Measurements from ENCODE around the gene EDIL3.

Gene EDIL3

GRCh38 chr5:84085387-84086041 is 299.2 kb downstream of the EDIL3 start:
- TF ChIP-seq POLR2AphosphoS5 (IDR thresholded peaks at IDR 0.05; ENCODE audit: low read depth, low read length): no peak
- TF ChIP-seq PAX5 (IDR thresholded peaks at IDR 0.05; ENCODE audit: insufficient read depth, low read length, severe bottlenecking): no peak
- TF ChIP-seq POLR2A (IDR thresholded peaks at IDR 0.05; ENCODE audit: low read depth, low read length): no peak
- no peak for TF ChIP-seq TAF1 (IDR thresholded peaks at IDR 0.05; ENCODE audit: low read depth, low read length)
- no peak for TF ChIP-seq POU2F2 (IDR thresholded peaks at IDR 0.05; ENCODE audit: low read depth, low read length)
- no peak for TF ChIP-seq SPI1 (IDR thresholded peaks at IDR 0.05; ENCODE audit: low read depth, low read length)
- FAIRE-seq: no peak
- DNase-seq (ENCODE audit: insufficient read length, low spot score): no peak

GRCh38 chr5:84080908-84081307 is 303.8 kb downstream of the EDIL3 start:
- FAIRE-seq: no peak
- DNase-seq (ENCODE audit: insufficient read length, low spot score): no peak
- TF ChIP-seq PAX5 (IDR thresholded peaks at IDR 0.05; ENCODE audit: insufficient read depth, low read length, severe bottlenecking) (no peak), SPI1 (IDR thresholded peaks at IDR 0.05; ENCODE audit: low read depth, low read length) (no peak), POLR2A (IDR thresholded peaks at IDR 0.05; ENCODE audit: low read depth, low read length) (no peak), POU2F2 (IDR thresholded peaks at IDR 0.05; ENCODE audit: low read depth, low read length) (no peak), TAF1 (IDR thresholded peaks at IDR 0.05; ENCODE audit: low read depth, low read length) (no peak), POLR2AphosphoS5 (IDR thresholded peaks at IDR 0.05; ENCODE audit: low read depth, low read length) (no peak)

GRCh38 chr5:84072339-84072738 is 312.3 kb downstream of the EDIL3 start:
- FAIRE-seq (no peak), DNase-seq (ENCODE audit: insufficient read length, low spot score) (no peak)
- TF ChIP-seq POLR2AphosphoS5 (IDR thresholded peaks at IDR 0.05; ENCODE audit: low read depth, low read length) (no peak), SPI1 (IDR thresholded peaks at IDR 0.05; ENCODE audit: low read depth, low read length) (no peak), POLR2A (IDR thresholded peaks at IDR 0.05; ENCODE audit: low read depth, low read length) (no peak), PAX5 (IDR thresholded peaks at IDR 0.05; ENCODE audit: insufficient read depth, low read length, severe bottlenecking) (no peak), POU2F2 (IDR thresholded peaks at IDR 0.05; ENCODE audit: low read depth, low read length) (no peak), TAF1 (IDR thresholded peaks at IDR 0.05; ENCODE audit: low read depth, low read length) (no peak)

- TF ChIP-seq POU2F2 (IDR thresholded peaks at IDR 0.05; ENCODE audit: low read depth, low read length) (no peak), POLR2AphosphoS5 (IDR thresholded peaks at IDR 0.05; ENCODE audit: low read depth, low read length) (no peak), SPI1 (IDR thresholded peaks at IDR 0.05; ENCODE audit: low read depth, low read length) (no peak), PAX5 (IDR thresholded peaks at IDR 0.05; ENCODE audit: insufficient read depth, low read length, severe bottlenecking) (no peak), POLR2A (IDR thresholded peaks at IDR 0.05; ENCODE audit: low read depth, low read length) (no peak), TAF1 (IDR thresholded peaks at IDR 0.05; ENCODE audit: low read depth, low read length) (no peak)
- FAIRE-seq (no peak), DNase-seq (ENCODE audit: insufficient read length, low spot score) (no peak)
These were observed 315.0 kb downstream of the EDIL3 start for GRCh38 chr5:84069608-84070179.

- DNase-seq (ENCODE audit: insufficient read length, low spot score) (no peak), FAIRE-seq (no peak)
- no peak for TF ChIP-seq POLR2A (IDR thresholded peaks at IDR 0.05; ENCODE audit: low read depth, low read length)
- TF ChIP-seq PAX5 (IDR thresholded peaks at IDR 0.05; ENCODE audit: insufficient read depth, low read length, severe bottlenecking): no peak
- TF ChIP-seq POU2F2 (IDR thresholded peaks at IDR 0.05; ENCODE audit: low read depth, low read length): no peak
- no peak for TF ChIP-seq POLR2AphosphoS5 (IDR thresholded peaks at IDR 0.05; ENCODE audit: low read depth, low read length)
- TF ChIP-seq SPI1 (IDR thresholded peaks at IDR 0.05; ENCODE audit: low read depth, low read length): no peak
- no peak for TF ChIP-seq TAF1 (IDR thresholded peaks at IDR 0.05; ENCODE audit: low read depth, low read length)
These were observed 321.6 kb downstream of the EDIL3 start for GRCh38 chr5:84063041-84063440.

- DNase-seq (ENCODE audit: insufficient read length, low spot score) (no peak), FAIRE-seq (no peak)
- TF ChIP-seq POLR2AphosphoS5 (IDR thresholded peaks at IDR 0.05; ENCODE audit: low read depth, low read length): no peak
- no peak for TF ChIP-seq SPI1 (IDR thresholded peaks at IDR 0.05; ENCODE audit: low read depth, low read length)
- TF ChIP-seq POU2F2 (IDR thresholded peaks at IDR 0.05; ENCODE audit: low read depth, low read length): no peak
- no peak for TF ChIP-seq PAX5 (IDR thresholded peaks at IDR 0.05; ENCODE audit: insufficient read depth, low read length, severe bottlenecking)
- TF ChIP-seq POLR2A (IDR thresholded peaks at IDR 0.05; ENCODE audit: low read depth, low read length): no peak
- no peak for TF ChIP-seq TAF1 (IDR thresholded peaks at IDR 0.05; ENCODE audit: low read depth, low read length)
These were observed 325.0 kb downstream of the EDIL3 start for GRCh38 chr5:84059672-84060071.

- no peak for FAIRE-seq
- no peak for TF ChIP-seq POLR2AphosphoS5 (IDR thresholded peaks at IDR 0.05; ENCODE audit: low read depth, low read length)
- TF ChIP-seq POU2F2 (IDR thresholded peaks at IDR 0.05; ENCODE audit: low read depth, low read length): no peak
- TF ChIP-seq TAF1 (IDR thresholded peaks at IDR 0.05; ENCODE audit: low read depth, low read length): no peak
- TF ChIP-seq SPI1 (IDR thresholded peaks at IDR 0.05; ENCODE audit: low read depth, low read length): no peak
- no peak for TF ChIP-seq PAX5 (IDR thresholded peaks at IDR 0.05; ENCODE audit: insufficient read depth, low read length, severe bottlenecking)
- no peak for TF ChIP-seq POLR2A (IDR thresholded peaks at IDR 0.05; ENCODE audit: low read depth, low read length)
- DNase-seq (ENCODE audit: insufficient read length, low spot score): no peak
These were observed 326.1 kb downstream of the EDIL3 start for GRCh38 chr5:84058561-84058960.

GRCh38 chr5:84057211-84057610 is 327.5 kb downstream of the EDIL3 start:
- FAIRE-seq: no peak
- TF ChIP-seq PAX5 (IDR thresholded peaks at IDR 0.05; ENCODE audit: insufficient read depth, low read length, severe bottlenecking) (no peak), TAF1 (IDR thresholded peaks at IDR 0.05; ENCODE audit: low read depth, low read length) (no peak)
- no peak for DNase-seq (ENCODE audit: insufficient read length, low spot score)

- TF ChIP-seq PAX5 (IDR thresholded peaks at IDR 0.05; ENCODE audit: insufficient read depth, low read length, severe bottlenecking): no peak
- no peak for TF ChIP-seq POLR2A (IDR thresholded peaks at IDR 0.05; ENCODE audit: low read depth, low read length)
- DNase-seq (ENCODE audit: insufficient read length, low spot score) (no peak), FAIRE-seq (no peak)
These were observed 338.7 kb downstream of the EDIL3 start for GRCh38 chr5:84045964-84046363.

GRCh38 chr5:84036842-84037241 is 347.8 kb downstream of the EDIL3 start:
- FAIRE-seq: no peak
- TF ChIP-seq POU2F2 (IDR thresholded peaks at IDR 0.05; ENCODE audit: low read depth, low read length): no peak
- no peak for TF ChIP-seq SPI1 (IDR thresholded peaks at IDR 0.05; ENCODE audit: low read depth, low read length)
- TF ChIP-seq TAF1 (IDR thresholded peaks at IDR 0.05; ENCODE audit: low read depth, low read length): no peak
- TF ChIP-seq PAX5 (IDR thresholded peaks at IDR 0.05; ENCODE audit: insufficient read depth, low read length, severe bottlenecking): no peak
- TF ChIP-seq POLR2A (IDR thresholded peaks at IDR 0.05; ENCODE audit: low read depth, low read length): no peak
- no peak for TF ChIP-seq POLR2AphosphoS5 (IDR thresholded peaks at IDR 0.05; ENCODE audit: low read depth, low read length)
- DNase-seq (ENCODE audit: insufficient read length, low spot score): no peak

All from GM12891 (cell line).